Subcutaneous abdominal adipose tissue (tissue), 5 donors: Measurements from ENCODE around the gene PSAPL1.

ENCODE experiments used
- H3K27ac ChIP-seq: one replicate; pipeline ENCODE4 v1.7.0; 2013; ENCODE audit warnings: low read depth, mild to moderate bottlenecking, inconsistent platforms, low read length, moderate library complexity
- H3K27me3 ChIP-seq, 5 donors: one replicate each; pipeline ENCODE4 v1.7.0; 2013; ENCODE audit warnings: low read length in 5 of 5, inconsistent platforms in 1 of 5; ENCODE audit not compliant: control insufficient read depth in 5 of 5, insufficient read depth in 4 of 5
- H3K36me3 ChIP-seq, 5 donors: one replicate each; pipeline ENCODE4 v1.7.0; 2013; ENCODE audit warnings: low read length in 5 of 5; ENCODE audit not compliant: control insufficient read depth in 5 of 5, insufficient read depth in 5 of 5
- H3K4me1 ChIP-seq, 5 donors: one replicate each; pipeline ENCODE4 v1.7.0; 2013; ENCODE audit warnings: low read length in 5 of 5, mild to moderate bottlenecking in 3 of 5, moderate library complexity in 1 of 5; ENCODE audit not compliant: control insufficient read depth in 5 of 5, insufficient read depth in 5 of 5
- H3K4me3 ChIP-seq, 5 donors: one replicate each; pipeline ENCODE4 v1.7.0; 2013; ENCODE audit warnings: low read length in 5 of 5, low read depth in 1 of 5
- H3K9ac ChIP-seq, 5 donors: one replicate each; pipeline ENCODE4 v1.7.0; 2013; ENCODE audit warnings: low read length in 5 of 5, mild to moderate bottlenecking in 4 of 5, moderate library complexity in 3 of 5
- H3K9me3 ChIP-seq, 5 donors: one replicate each; pipeline ENCODE4 v1.7.0; 2013; ENCODE audit warnings: low read length in 5 of 5; ENCODE audit not compliant: control insufficient read depth in 5 of 5
- donor health status: healthy.
- donor health status: healthy.
- donor health status: healthy.
- donor health status: healthy.
- donor health status: healthy.

The PSAPL1 gene

GRCh38 chr4:7392438-7393421 lies 42.0 kb downstream of the PSAPL1 start:
- H3K9ac ChIP-seq, result no peak overlapping the region
- H3K4me3 ChIP-seq, result no peak overlapping the region
- no peak overlapping the region for H3K27ac ChIP-seq
- H3K36me3 ChIP-seq, result no peaks in the 10 kb centered on the region
- no peaks in the 10 kb centered on the region for H3K4me1 ChIP-seq
- H3K27me3 ChIP-seq, result peaks cover 0 to 31% (median 28%) of the 10 kb centered on the region in 5 donors
- peaks cover 0 to 2% (median 0%) of the 10 kb centered on the region in 5 donors for H3K9me3 ChIP-seq

GRCh38 chr4:7391637-7392437 lies 42.9 kb downstream of the PSAPL1 start:
- H3K27me3 ChIP-seq, result peaks cover 0 to 28% (median 25%) of the 10 kb centered on the region in 5 donors
- H3K9me3 ChIP-seq, result peaks cover 0 to 3% (median 0%) of the 10 kb centered on the region in 5 donors
- no peak overlapping the region for H3K27ac ChIP-seq
- H3K36me3 ChIP-seq, result no peaks in the 10 kb centered on the region
- no peak overlapping the region for H3K4me3 ChIP-seq
- no peaks in the 10 kb centered on the region for H3K4me1 ChIP-seq
- H3K9ac ChIP-seq, result no peak overlapping the region

- H3K27me3 ChIP-seq, result peaks cover 0 to 28% (median 25%) of the 10 kb centered on the region in 5 donors
- H3K36me3 ChIP-seq, result no peaks in the 10 kb centered on the region
- H3K4me1 ChIP-seq, result no peaks in the 10 kb centered on the region
- no peak overlapping the region for H3K4me3 ChIP-seq
- H3K27ac ChIP-seq, result no peak overlapping the region
- peaks cover 0 to 3% (median 0%) of the 10 kb centered on the region in 5 donors for H3K9me3 ChIP-seq
- H3K9ac ChIP-seq, result no peak overlapping the region
Measured at GRCh38 chr4:7390906-7391636, 43.7 kb downstream of the PSAPL1 start.

- H3K9ac ChIP-seq, result no peak overlapping the region
- H3K27me3 ChIP-seq, result peaks cover 0 to 28% (median 25%) of the 10 kb centered on the region in 5 donors
- H3K9me3 ChIP-seq, result peaks cover 0 to 3% (median 0%) of the 10 kb centered on the region in 5 donors
- no peak overlapping the region for H3K27ac ChIP-seq
- H3K36me3 ChIP-seq, result no peaks in the 10 kb centered on the region
- H3K4me1 ChIP-seq, result no peaks in the 10 kb centered on the region
- no peak overlapping the region for H3K4me3 ChIP-seq
Measured at GRCh38 chr4:7390336-7390735, 44.4 kb downstream of the PSAPL1 start.

GRCh38 chr4:7389719-7390118 lies 45.0 kb downstream of the PSAPL1 start:
- H3K4me1 ChIP-seq, result no peaks in the 10 kb centered on the region
- H3K9me3 ChIP-seq, result peaks cover 0 to 3% (median 0%) of the 10 kb centered on the region in 5 donors
- H3K27me3 ChIP-seq, result peaks cover 0 to 27% (median 24%) of the 10 kb centered on the region in 5 donors
- H3K27ac ChIP-seq, result no peak overlapping the region
- no peak overlapping the region for H3K9ac ChIP-seq
- H3K36me3 ChIP-seq, result no peaks in the 10 kb centered on the region
- no peak overlapping the region for H3K4me3 ChIP-seq

GRCh38 chr4:7389101-7389701 lies 45.5 kb downstream of the PSAPL1 start:
- Histone ChIP-seq H3K9me3 (peaks cover 0 to 3% (median 0%) of the 10 kb centered on the region in 5 donors), H3K9ac (no peak overlapping the region), H3K4me1 (no peaks in the 10 kb centered on the region), H3K27ac (no peak overlapping the region), H3K36me3 (no peaks in the 10 kb centered on the region), H3K4me3 (no peak overlapping the region), H3K27me3 (peaks cover 0 to 27% (median 20%) of the 10 kb centered on the region in 5 donors)

- no peak overlapping the region for H3K9ac ChIP-seq
- peaks cover 0 to 25% (median 14%) of the 10 kb centered on the region in 5 donors for H3K27me3 ChIP-seq
- no peaks in the 10 kb centered on the region for H3K4me1 ChIP-seq
- H3K9me3 ChIP-seq, result peaks cover 0 to 3% (median 0%) of the 10 kb centered on the region in 5 donors
- H3K27ac ChIP-seq, result no peak overlapping the region
- H3K4me3 ChIP-seq, result no peak overlapping the region
- H3K36me3 ChIP-seq, result no peaks in the 10 kb centered on the region
Measured at GRCh38 chr4:7388627-7389026, 46.1 kb downstream of the PSAPL1 start.

- no peaks in the 10 kb centered on the region for H3K36me3 ChIP-seq
- H3K4me1 ChIP-seq, result no peaks in the 10 kb centered on the region
- H3K27me3 ChIP-seq, result peaks cover 0 to 19% (median 9%) of the 10 kb centered on the region in 5 donors
- no peak overlapping the region for H3K4me3 ChIP-seq
- peaks cover 0 to 3% (median 0%) of the 10 kb centered on the region in 5 donors for H3K9me3 ChIP-seq
- H3K9ac ChIP-seq, result no peak overlapping the region
- no peak overlapping the region for H3K27ac ChIP-seq
Measured at GRCh38 chr4:7387925-7388324, 46.8 kb downstream of the PSAPL1 start.
